NOMO-1 (cell line): ENCODE measurements around the gene FRMD1.

Experiments used
- DNase-seq, 2 experiments: peaks; one replicate each; lab custom pipeline; 2025; ENCODE audit not compliant: unreplicated experiment in 2 of 2; lab: John Stamatoyannopoulos, UW

The FRMD1 gene

GRCh38 chr6:168113226-168113625, 34.2 kb upstream of the FRMD1 start:
- no peak for DNase-seq

- DNase-seq, result no peak
Observed at GRCh38 chr6:168111911-168112310, 32.9 kb upstream of the FRMD1 start.

- DNase-seq, result no peak
Observed at GRCh38 chr6:168110437-168110836, 31.4 kb upstream of the FRMD1 start.

- no peak for DNase-seq
Observed at GRCh38 chr6:168109171-168109570, 30.2 kb upstream of the FRMD1 start.

- no peak for DNase-seq
Observed at GRCh38 chr6:168107191-168107983, 28.4 kb upstream of the FRMD1 start.

GRCh38 chr6:168106633-168107005, 27.6 kb upstream of the FRMD1 start:
- DNase-seq, result no peak

- DNase-seq, result no peak
Observed at GRCh38 chr6:168105813-168106632, 27.0 kb upstream of the FRMD1 start.

GRCh38 chr6:168104636-168105035, 25.6 kb upstream of the FRMD1 start:
- no peak for DNase-seq

GRCh38 chr6:168103050-168103830, 24.2 kb upstream of the FRMD1 start:
- DNase-seq, result no peak

GRCh38 chr6:168102315-168102985, 23.4 kb upstream of the FRMD1 start:
- DNase-seq, result no peak

- DNase-seq, result no peak
Observed at GRCh38 chr6:168101590-168102314, 22.7 kb upstream of the FRMD1 start.

- DNase-seq, result no peak
Observed at GRCh38 chr6:168100803-168101589, 22.0 kb upstream of the FRMD1 start.

- no peak for DNase-seq
Observed at GRCh38 chr6:168100011-168100802, 21.2 kb upstream of the FRMD1 start.

- DNase-seq, result no peak
Observed at GRCh38 chr6:168099201-168100010, 20.4 kb upstream of the FRMD1 start.

GRCh38 chr6:168098431-168098861, 19.4 kb upstream of the FRMD1 start:
- DNase-seq, result no peak

GRCh38 chr6:168097621-168098430, 18.8 kb upstream of the FRMD1 start:
- no peak for DNase-seq

- no peak for DNase-seq
Observed at GRCh38 chr6:168097221-168097620, 18.2 kb upstream of the FRMD1 start.
